Measurements from ENCODE around the gene FAIM2. TPM values are rescaled to one million over a fixed set of nuclear protein-coding genes. Genes with fewer than 3 reads are reported as not detected.

Gene FAIM2
- total and polyA plus RNA-seq, 9 of the 15 experiments (the other 6 are each of a cell fraction or from before 2014, with no cell fraction given) = 0.01 to 0.10 TPM; not detected in 7

GRCh38 chr12:49838973-49839633 is 64.6 kb downstream of the FAIM2 start:
- H3K27ac ChIP-seq (ENCODE audit: extremely low read depth, low read depth, low read length) = no peak overlapping the region
- WGBS (ENCODE audit: insufficient coverage, low coverage, missing lambda C conversion rate) = 10% methylated on average over 3 of the region's 3 CpGs
- H4K20me1 ChIP-seq (replicated peaks; ENCODE audit: control insufficient read depth, insufficient read depth, low read length) = no peaks in the 10 kb centered on the region
- in situ Hi-C loops (cut with MboI) = loop anchor here (5.0 kb wide), 2 partner anchors 62 to 197 kb away; no protein-coding TSS in a partner anchor
- ChIA-PET CTCF (ENCODE audit: low intra/inter-chr PET ratio) (interaction anchor here (0.6 to 4.5 kb wide), 5 partner anchors 37 to 286 kb away, joined by 3 to 63 read pairs (median 3); no protein-coding TSS in a partner anchor), POLR2A (interaction anchor here (0.6 to 1.4 kb wide), 11 partner anchors 11 to 461 kb away, joined by 3 to 5 read pairs (median 3); partner anchors contain the start of genes NCKAP5L and TMBIM6)
- H2AFZ ChIP-seq (ENCODE audit: low read depth, low read length) = no peak overlapping the region
- H3K9ac ChIP-seq (ENCODE audit: insufficient read depth in 1 of 2, low read depth in 2 of 2, low read length in 2 of 2) = no peak overlapping the region; a peak in 1 of 4 replicates
- peaks cover 6% of the 10 kb centered on the region; the same call in 1 of the 3 replicates for H3K36me3 ChIP-seq (ENCODE audit: control insufficient read depth, insufficient read depth, low read length)
- FAIRE-seq = peak; percentile 85
- peaks cover 23% of the 10 kb centered on the region for H3K79me2 ChIP-seq (ENCODE audit: control insufficient read depth, insufficient read depth, low read length)
- BruUV-seq (replicated peaks) = no TSS peak
- intact Hi-C loops (cut with micrococcal nuclease) = loop anchor here (1.0 to 5.0 kb wide), 2 partner anchors 63 to 197 kb away; no protein-coding TSS in a partner anchor
- H3K4me2 ChIP-seq (ENCODE audit: insufficient read depth, low read length) = no peak overlapping the region
- H3K27me3 ChIP-seq (ENCODE audit: control insufficient read depth in 2 of 2, insufficient read depth in 2 of 2, low read length in 2 of 2) = no peaks in the 10 kb centered on the region
- peak; percentile 43 to 60 (median 45) for DNase-seq (ENCODE audit: extremely low read depth in 1 of 4, low spot score in 3 of 4)
- no peaks in the 10 kb centered on the region for H3K9me1 ChIP-seq (ENCODE audit: control insufficient read depth, insufficient read depth, low read length)
- H3K4me3 ChIP-seq = no peak overlapping the region
- H3K9me3 ChIP-seq (replicated peaks; ENCODE audit: control insufficient read depth, insufficient read depth, low read depth, low read length) = no peaks in the 10 kb centered on the region
- peak; percentile 44 for ATAC-seq
- H3K4me1 ChIP-seq (replicated peaks in 1 of 2; ENCODE audit: control insufficient read depth in 2 of 2, insufficient read depth in 2 of 2, low read length in 2 of 2) = peaks cover 16 to 17% of the 10 kb centered on the region in 2 experiments
- TF ChIP-seq ZFPM2 (CRISPR knock-in tag; IDR thresholded peaks at IDR 0.05) = no peak
- no peak for TF ChIP-seq UBTF (IDR thresholded peaks at IDR 0.05; ENCODE audit: borderline replicate concordance in 1 of 2, low read depth in 2 of 2, low read length in 2 of 2)
- TF ChIP-seq CC2D1A (IDR thresholded peaks at IDR 0.05) = no peak
- no peak for TF ChIP-seq FOXJ2 (tag; IDR thresholded peaks at IDR 0.05)
- no peak for TF ChIP-seq E2F1 (CRISPR knock-in tag; IDR thresholded peaks at IDR 0.05)
- TF ChIP-seq ELF2 (CRISPR knock-in tag; IDR thresholded peaks at IDR 0.05) = no peak
- TF ChIP-seq MEIS2 (IDR thresholded peaks at IDR 0.05; ENCODE audit: partially characterized antibody) = peak; percentile 91
- no peak for TF ChIP-seq NCOA4 (IDR thresholded peaks at IDR 0.05; ENCODE audit: partially characterized antibody)
- TF ChIP-seq E2F5 (CRISPR knock-in tag; IDR thresholded peaks at IDR 0.05) = no peak
- TF ChIP-seq TGIF2 (CRISPR knock-in tag; IDR thresholded peaks at IDR 0.05) = no peak
- TF ChIP-seq CEBPG (CRISPR knock-in tag; IDR thresholded peaks at IDR 0.05) = no peak
- peak in 1 of 2 experiments; percentile 50; a peak in 1 of 4 replicates for TF ChIP-seq CEBPG (tag; conservative IDR thresholded peaks at IDR 0.05 in 1 of 2, IDR thresholded peaks at IDR 0.05 in 1 of 2)
- no peak for TF ChIP-seq GABPB2 (CRISPR knock-in tag; conservative IDR thresholded peaks at IDR 0.05)
